ENCODE data around the gene METTL23. TPM values are rescaled to one million over a fixed set of nuclear protein-coding genes. Genes with fewer than 3 reads are reported as not detected.

Gene METTL23
- total and polyA plus RNA-seq, 12 donors = 18.0 to 41.8 (median 24.7) TPM

DNA sequence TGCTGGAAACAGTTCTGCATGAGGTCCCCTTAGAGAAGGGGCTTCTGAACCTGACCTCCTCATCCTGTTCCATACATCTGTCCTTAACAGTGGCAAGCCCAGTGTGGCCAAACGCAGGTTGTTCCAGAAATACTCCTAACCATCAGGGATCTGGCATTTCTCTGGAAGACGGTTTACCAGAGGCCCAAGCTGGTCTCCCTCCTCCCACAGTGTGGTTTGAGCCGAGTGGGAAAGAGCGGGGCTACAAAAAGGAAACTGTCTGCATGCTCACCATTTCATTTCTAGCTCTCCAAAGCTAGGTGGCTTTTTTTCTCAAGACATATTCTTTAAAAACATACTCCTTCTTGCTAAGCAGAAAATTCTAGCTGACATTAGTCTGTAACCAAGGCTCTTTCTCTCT is 21.8 kb upstream of the METTL23 start:
- H3K9me3 ChIP-seq = no peaks in the 10 kb centered on the region
- TF ChIP-seq, protein P1, sequence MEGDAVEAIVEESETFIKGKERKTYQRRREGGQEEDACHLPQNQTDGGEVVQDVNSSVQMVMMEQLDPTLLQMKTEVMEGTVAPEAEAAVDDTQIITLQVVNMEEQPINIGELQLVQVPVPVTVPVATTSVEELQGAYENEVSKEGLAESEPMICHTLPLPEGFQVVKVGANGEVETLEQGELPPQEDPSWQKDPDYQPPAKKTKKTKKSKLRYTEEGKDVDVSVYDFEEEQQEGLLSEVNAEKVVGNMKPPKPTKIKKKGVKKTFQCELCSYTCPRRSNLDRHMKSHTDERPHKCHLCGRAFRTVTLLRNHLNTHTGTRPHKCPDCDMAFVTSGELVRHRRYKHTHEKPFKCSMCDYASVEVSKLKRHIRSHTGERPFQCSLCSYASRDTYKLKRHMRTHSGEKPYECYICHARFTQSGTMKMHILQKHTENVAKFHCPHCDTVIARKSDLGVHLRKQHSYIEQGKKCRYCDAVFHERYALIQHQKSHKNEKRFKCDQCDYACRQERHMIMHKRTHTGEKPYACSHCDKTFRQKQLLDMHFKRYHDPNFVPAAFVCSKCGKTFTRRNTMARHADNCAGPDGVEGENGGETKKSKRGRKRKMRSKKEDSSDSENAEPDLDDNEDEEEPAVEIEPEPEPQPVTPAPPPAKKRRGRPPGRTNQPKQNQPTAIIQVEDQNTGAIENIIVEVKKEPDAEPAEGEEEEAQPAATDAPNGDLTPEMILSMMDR (IDR thresholded peaks at IDR 0.05) = peak in 1 of 9 donors; percentile 4
- DNase-seq (no peak), ATAC-seq (no peak)
- intact Hi-C loops (cut with DNase I) = loop anchor here in 2 of 10 donors (5.0 kb wide), 1 partner anchor 33 kb away; no protein-coding TSS in a partner anchor
- H3K36me3 ChIP-seq = peaks cover 0 to 22% (median 0%) of the 10 kb centered on the region in 9 donors
- WGBS, 2 donors = 19 to 40% methylated on average over 4 of the region's 4 CpGs
- no peak overlapping the region for H3K4me3 ChIP-seq
- H3K4me1 ChIP-seq = peaks cover 20 to 92% (median 68%) of the 10 kb centered on the region in 9 donors
- H3K27ac ChIP-seq = peak overlapping the region in 9 of 10 donors; percentile 10 to 74 (median 57)
- no peaks in the 10 kb centered on the region for H3K27me3 ChIP-seq

DNA sequence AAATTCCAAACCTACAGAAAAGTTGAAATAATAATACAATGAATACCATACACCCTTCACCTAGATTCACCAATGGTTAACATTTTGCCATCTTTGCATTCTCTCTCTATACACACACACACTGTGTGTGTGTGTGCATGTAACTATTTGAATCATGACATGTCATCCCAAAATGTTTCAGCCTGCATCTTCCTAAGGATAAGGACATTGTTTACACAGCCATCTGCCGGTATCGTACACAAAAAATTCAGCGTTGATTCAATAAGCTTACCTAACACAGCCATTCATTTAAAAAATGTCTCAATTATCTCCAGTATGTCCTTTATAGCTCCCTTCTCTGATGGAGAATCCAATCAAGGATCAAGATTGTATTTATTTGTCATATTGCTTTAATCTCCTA is 19.8 kb upstream of the METTL23 start:
- Histone ChIP-seq H3K27ac (peak overlapping the region in 5 of 10 donors; percentile 91 to 98 (median 98)), H3K4me3 (peak overlapping the region in 1 of 10 donors; percentile 1), H3K9me3 (no peaks in the 10 kb centered on the region), H3K4me1 (peaks cover 16 to 85% (median 60%) of the 10 kb centered on the region in 9 donors), H3K27me3 (no peaks in the 10 kb centered on the region), H3K36me3 (peaks cover 0 to 22% (median 0%) of the 10 kb centered on the region in 9 donors)
- DNase-seq = no peak
- 84 to 87% methylated on average over 3 of the region's 3 CpGs for WGBS, 2 donors
- no peak for ATAC-seq
- TF ChIP-seq, protein P1 (IDR thresholded peaks at IDR 0.05) = no peak
- intact Hi-C loops (cut with DNase I) = loop anchor here in 2 of 10 donors (5.0 kb wide), 1 partner anchor 35 kb away; no protein-coding TSS in a partner anchor

DNA sequence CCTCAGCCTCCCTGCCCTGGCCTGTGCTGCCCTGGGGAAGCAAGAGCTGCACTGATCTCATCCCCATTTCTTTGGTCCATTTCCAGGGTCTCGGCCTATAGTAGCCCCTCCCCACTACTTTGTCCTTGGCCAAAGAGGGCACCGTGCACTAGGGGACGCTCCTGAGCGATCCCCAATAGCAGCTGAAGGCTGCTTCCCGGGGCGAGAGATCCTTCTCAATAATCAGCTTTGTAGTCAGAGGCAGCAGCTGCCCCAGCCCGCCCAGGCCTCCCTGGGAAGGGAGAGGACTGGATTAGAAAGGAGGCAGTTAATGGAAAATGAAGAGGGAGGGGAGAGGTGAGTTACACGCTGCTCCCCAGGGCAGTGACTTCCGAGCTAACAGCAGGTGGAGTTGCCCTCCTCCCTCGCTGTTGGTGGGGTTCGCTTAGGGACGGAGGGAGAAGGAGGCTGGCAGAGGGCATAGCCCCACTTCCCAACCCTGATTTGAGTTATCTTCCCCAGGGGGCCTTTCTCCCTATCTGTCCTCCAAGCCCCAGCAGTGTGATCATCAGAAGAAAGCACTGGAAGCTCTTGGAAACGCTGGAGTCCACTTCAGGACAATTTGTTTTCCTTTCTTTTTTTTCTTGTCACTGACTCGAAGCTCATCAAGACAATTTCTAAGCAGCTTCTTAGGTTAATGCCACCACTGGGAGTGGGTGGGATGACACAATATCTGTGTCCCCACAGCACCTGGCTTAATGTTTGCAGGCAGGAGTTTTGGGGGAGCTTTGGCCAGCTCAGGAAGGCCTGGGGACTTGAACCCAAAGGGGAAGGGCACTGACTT is 18.4 kb upstream of the METTL23 start:
- no peaks in the 10 kb centered on the region for H3K9me3 ChIP-seq
- peaks cover 0 to 30% (median 0%) of the 10 kb centered on the region in 9 donors for H3K36me3 ChIP-seq
- TF ChIP-seq, protein P1 (IDR thresholded peaks at IDR 0.05) = peak in 8 of 9 donors; percentile 6 to 61 (median 50)
- WGBS, 2 donors = 28 to 30% methylated on average over 14 of the region's 14 CpGs
- ATAC-seq = peak in 7 of 8 donors; percentile 4 to 28 (median 21)
- peak overlapping the region; percentile 89 to 98 (median 94) for H3K27ac ChIP-seq
- H3K27me3 ChIP-seq = no peaks in the 10 kb centered on the region
- peak overlapping the region in 9 of 10 donors; percentile 59 to 85 (median 79) for H3K4me3 ChIP-seq
- H3K4me1 ChIP-seq = peaks cover 9 to 84% (median 58%) of the 10 kb centered on the region in 9 donors
- no peak for DNase-seq
- intact Hi-C loops (cut with DNase I) = loop anchor here in 3 of 10 donors (2.0 to 5.0 kb wide), 2 partner anchors 19 to 36 kb away; no protein-coding TSS in a partner anchor
